Osteocyte (in vitro differentiated cells): ENCODE data around the gene RAB37. TPM values are rescaled to one million over a fixed set of nuclear protein-coding genes. Genes with fewer than 3 reads are reported as not detected.

ENCODE experiments used
- DNase-seq: peaks from one replicate; pipeline ENCODE4 v3.0.0; 2021; ENCODE audit warnings: mixed read lengths; ENCODE audit not compliant: unreplicated experiment; ENCODE audit errors: extremely low spot score
- H3K27ac Mint-ChIP-seq: one replicate; pipeline ENCODE4 v1.8.0; 2021; ENCODE audit warnings: mild to moderate bottlenecking, mixed read lengths; ENCODE audit not compliant: unreplicated experiment
- H3K27me3 Mint-ChIP-seq: one replicate; pipeline ENCODE4 v1.8.0; 2021; ENCODE audit warnings: mixed read lengths; ENCODE audit not compliant: unreplicated experiment
- H3K36me3 Mint-ChIP-seq: one replicate; pipeline ENCODE4 v1.8.0; 2021; ENCODE audit warnings: mixed read lengths; ENCODE audit not compliant: unreplicated experiment
- H3K4me1 Mint-ChIP-seq: one replicate; pipeline ENCODE4 v1.8.0; 2021; ENCODE audit warnings: mixed read lengths; ENCODE audit not compliant: unreplicated experiment
- H3K4me3 Mint-ChIP-seq: one replicate; pipeline ENCODE4 v1.8.0; 2021; ENCODE audit warnings: mild to moderate bottlenecking, moderate library complexity, mixed read lengths; ENCODE audit not compliant: unreplicated experiment
- H3K9me3 Mint-ChIP-seq: one replicate; pipeline ENCODE4 v1.8.0; 2021; ENCODE audit warnings: mixed read lengths; ENCODE audit not compliant: unreplicated experiment
- total RNA-seq: library from RNA; stranded (reverse); gene quantifications from 2 replicates; pipeline ENCODE4 v1.2.1, GENCODE V29; 2021
- TF ChIP-seq, protein P1 (sequence below): fragments of 200-600 bp; sonication (generic); IDR thresholded peaks from 2 replicates; pipeline ENCODE4 v1.5.0; 2021; ENCODE audit warnings: antibody characterized with exemption, mild to moderate bottlenecking, moderate library complexity

Gene RAB37
- total RNA-seq, 1 donor from 2014 or later = not detected

DNA sequence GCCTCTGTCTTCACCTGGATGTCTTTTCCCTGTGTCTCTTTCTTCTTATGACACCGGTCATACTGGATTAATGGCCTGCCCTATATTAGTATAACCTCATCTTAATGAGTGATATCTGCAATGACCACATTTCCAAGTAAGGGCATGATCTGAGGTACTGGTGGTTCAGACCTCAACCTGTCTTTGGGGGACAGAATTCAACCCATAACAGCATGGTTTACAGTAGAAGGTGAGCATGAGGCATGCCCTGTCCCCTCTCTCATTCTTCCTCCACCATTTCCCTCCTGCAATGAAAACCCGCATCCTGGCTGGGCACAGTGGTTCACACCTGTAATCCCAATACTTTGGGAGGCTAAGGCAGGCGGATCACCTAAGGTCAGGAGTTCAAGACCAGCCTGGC lies 2.8 kb upstream of the RAB37 start:
- no peak overlapping the region for H3K27ac Mint-ChIP-seq
- H3K4me3 Mint-ChIP-seq = no peak overlapping the region
- DNase-seq = no peak
- H3K4me1 Mint-ChIP-seq = peaks cover 20% of the 10 kb centered on the region
- no peaks in the 10 kb centered on the region for H3K36me3 Mint-ChIP-seq
- peaks cover 33% of the 10 kb centered on the region for H3K27me3 Mint-ChIP-seq
- H3K9me3 Mint-ChIP-seq = no peaks in the 10 kb centered on the region
- TF ChIP-seq, protein P1, sequence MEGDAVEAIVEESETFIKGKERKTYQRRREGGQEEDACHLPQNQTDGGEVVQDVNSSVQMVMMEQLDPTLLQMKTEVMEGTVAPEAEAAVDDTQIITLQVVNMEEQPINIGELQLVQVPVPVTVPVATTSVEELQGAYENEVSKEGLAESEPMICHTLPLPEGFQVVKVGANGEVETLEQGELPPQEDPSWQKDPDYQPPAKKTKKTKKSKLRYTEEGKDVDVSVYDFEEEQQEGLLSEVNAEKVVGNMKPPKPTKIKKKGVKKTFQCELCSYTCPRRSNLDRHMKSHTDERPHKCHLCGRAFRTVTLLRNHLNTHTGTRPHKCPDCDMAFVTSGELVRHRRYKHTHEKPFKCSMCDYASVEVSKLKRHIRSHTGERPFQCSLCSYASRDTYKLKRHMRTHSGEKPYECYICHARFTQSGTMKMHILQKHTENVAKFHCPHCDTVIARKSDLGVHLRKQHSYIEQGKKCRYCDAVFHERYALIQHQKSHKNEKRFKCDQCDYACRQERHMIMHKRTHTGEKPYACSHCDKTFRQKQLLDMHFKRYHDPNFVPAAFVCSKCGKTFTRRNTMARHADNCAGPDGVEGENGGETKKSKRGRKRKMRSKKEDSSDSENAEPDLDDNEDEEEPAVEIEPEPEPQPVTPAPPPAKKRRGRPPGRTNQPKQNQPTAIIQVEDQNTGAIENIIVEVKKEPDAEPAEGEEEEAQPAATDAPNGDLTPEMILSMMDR = no peak

DNA sequence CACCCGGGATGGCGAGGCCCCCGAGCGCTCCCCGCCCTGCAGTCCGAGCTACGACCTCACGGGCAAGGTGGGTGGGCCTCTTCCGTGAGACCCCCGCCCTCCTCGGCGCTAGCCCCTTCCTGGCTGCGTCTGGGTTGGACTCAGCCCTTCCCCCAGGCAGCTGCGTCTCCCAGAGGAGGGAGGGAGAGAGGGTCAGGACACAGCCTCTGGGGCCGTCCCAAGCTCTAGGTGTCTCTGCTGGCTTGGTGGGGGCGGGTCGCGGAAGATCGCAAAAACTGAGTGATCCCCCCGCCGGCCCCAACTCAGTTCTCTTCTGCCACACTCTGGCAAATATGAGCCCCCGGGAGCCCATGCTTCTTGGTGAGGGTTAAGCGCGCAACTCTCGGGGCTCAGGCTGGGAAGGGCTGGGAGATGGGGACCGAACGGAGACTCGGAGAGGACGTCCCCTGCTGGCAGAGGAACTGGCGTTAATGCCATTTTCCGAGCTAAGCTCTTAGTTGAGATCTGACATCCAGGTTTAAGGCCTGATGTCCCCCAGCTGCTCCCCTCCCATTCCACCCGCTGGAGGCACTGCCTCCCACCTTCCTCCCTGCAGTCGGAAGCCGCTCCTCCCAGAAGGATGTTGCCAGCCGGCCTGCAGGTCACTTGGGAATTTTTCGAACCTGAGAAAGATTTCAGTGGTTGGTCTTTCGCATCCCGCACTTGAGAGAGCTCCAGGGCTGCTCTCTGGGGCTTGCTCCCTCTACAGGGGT lies 419 bp downstream of the RAB37 start:
- no peak for DNase-seq
- Mint-ChIP-seq H3K27ac (no peak overlapping the region), H3K4me3 (peak overlapping the region; percentile 51), H3K4me1 (peaks cover 30% of the 10 kb centered on the region), H3K36me3 (no peaks in the 10 kb centered on the region), H3K27me3 (peaks cover 35% of the 10 kb centered on the region), H3K9me3 (no peaks in the 10 kb centered on the region)
- TF ChIP-seq, protein P1 = peak; percentile 49

DNA sequence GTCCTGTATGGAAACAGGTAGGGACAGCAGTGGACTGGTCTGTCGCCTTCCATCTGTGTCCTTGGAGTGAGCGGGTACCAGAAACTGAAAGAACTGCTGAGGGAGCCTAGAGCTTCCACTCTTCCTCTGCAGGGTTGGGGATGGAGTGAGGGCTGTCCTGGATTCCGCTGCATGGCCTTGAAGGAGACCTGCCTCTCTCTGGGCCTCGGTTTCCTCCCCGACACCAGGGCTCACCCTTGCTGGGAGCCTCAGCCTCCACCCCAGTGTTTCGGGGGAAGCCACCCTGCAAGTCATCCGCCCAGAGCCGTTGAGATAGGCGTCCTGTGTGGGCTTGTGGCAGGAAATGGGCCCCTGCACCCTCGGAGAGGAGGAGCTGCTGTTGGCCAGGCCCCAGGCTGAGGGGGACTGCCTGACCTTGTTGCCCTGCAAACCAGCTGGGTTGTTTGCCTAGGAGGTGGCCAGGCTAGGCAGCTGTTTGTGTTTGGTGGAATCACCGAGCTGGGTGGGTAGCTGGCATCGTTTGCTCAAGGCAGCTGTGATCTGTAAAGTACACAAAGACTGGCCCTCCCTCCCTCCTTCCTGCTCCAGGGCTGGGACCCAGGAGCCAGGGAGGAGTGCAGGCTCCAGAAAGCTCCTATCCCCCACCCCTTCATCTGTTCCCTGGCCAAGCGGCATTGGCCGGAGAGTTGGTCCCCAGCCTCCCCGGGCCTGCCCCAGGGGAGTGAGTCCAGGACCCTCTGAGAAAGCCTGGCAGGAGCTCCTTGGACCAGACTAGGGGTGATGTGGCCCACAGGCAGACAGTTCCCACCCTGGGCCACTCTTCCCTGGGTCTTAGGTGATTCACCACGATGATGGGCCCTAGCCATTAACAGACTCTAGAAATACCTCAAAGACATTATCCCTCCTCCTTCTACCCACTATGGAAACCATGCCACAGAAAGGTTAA lies 1.3 kb downstream of the RAB37 start:
- no peaks in the 10 kb centered on the region for H3K9me3 Mint-ChIP-seq
- TF ChIP-seq, protein P1 = no peak
- H3K36me3 Mint-ChIP-seq = no peaks in the 10 kb centered on the region
- no peak overlapping the region for H3K27ac Mint-ChIP-seq
- peaks cover 35% of the 10 kb centered on the region for H3K27me3 Mint-ChIP-seq
- peaks cover 38% of the 10 kb centered on the region for H3K4me1 Mint-ChIP-seq
- DNase-seq = no peak
- peak overlapping the region; percentile 51 for H3K4me3 Mint-ChIP-seq

DNA sequence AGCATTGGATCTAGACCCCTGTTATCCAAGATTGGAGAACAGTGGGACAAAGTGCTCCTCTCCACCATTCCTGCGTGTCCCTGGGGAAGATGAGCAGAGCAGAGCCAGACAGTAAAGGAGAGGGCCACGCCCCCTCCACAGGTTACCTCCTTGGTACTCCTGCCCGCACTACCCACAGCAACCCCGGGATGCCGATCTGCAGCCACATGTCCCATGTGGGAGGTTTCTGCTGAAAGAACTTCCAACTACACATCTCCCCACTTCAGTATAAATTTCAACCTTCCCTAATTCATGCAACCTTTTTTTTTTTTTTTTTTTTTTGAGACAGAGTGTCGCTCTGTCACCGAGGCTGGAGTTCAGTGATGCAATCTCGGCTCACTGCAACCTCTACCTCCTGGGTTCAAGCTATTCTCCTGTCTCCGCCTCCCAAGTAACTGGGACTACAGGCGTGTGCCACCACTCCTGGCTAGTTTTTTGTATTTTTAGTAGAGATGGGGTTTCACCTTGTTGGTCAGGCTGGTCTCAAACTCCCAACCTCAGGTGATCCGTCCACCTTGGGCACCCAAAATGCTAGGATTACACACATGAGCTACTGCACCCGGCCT lies 2.3 kb downstream of the RAB37 start:
- Mint-ChIP-seq H3K4me1 (peaks cover 39% of the 10 kb centered on the region), H3K36me3 (no peaks in the 10 kb centered on the region), H3K4me3 (no peak overlapping the region), H3K27ac (no peak overlapping the region), H3K27me3 (peaks cover 35% of the 10 kb centered on the region), H3K9me3 (no peaks in the 10 kb centered on the region)
- no peak for DNase-seq
- TF ChIP-seq, protein P1 = no peak
